T1000 (cell line): ENCODE measurements around the gene PIM3.

ENCODE experiments used
- DNase-seq: peaks from one replicate; lab custom pipeline; 2025; ENCODE audit warnings: mixed read lengths; lab: John Stamatoyannopoulos, UW

Gene PIM3

GRCh38 chr22:49928185-49928495 lies 32.4 kb upstream of the PIM3 start:
- no peak for DNase-seq

- DNase-seq, result no peak
These were observed 31.9 kb upstream of the PIM3 start for GRCh38 chr22:49928555-49929210.

GRCh38 chr22:49929211-49929979 lies 31.2 kb upstream of the PIM3 start:
- peak; percentile 35 for DNase-seq

- DNase-seq, result no peak
These were observed 30.5 kb upstream of the PIM3 start for GRCh38 chr22:49929994-49930575.

- no peak for DNase-seq
These were observed 29.8 kb upstream of the PIM3 start for GRCh38 chr22:49930596-49931412.

- DNase-seq, result no peak
These were observed 27.1 kb upstream of the PIM3 start for GRCh38 chr22:49933236-49934159.

- DNase-seq, result no peak
These were observed 26.2 kb upstream of the PIM3 start for GRCh38 chr22:49934160-49934890.

GRCh38 chr22:49934891-49935557 lies 25.5 kb upstream of the PIM3 start:
- DNase-seq, result no peak

- no peak for DNase-seq
These were observed 25.0 kb upstream of the PIM3 start for GRCh38 chr22:49935561-49935960.

GRCh38 chr22:49936018-49936972 lies 24.3 kb upstream of the PIM3 start:
- DNase-seq, result peak; percentile 60

- no peak for DNase-seq
These were observed 23.4 kb upstream of the PIM3 start for GRCh38 chr22:49936973-49937757.

- DNase-seq, result no peak
These were observed 22.6 kb upstream of the PIM3 start for GRCh38 chr22:49937758-49938564.

GRCh38 chr22:49938565-49939136 lies 21.9 kb upstream of the PIM3 start:
- no peak for DNase-seq

GRCh38 chr22:49941507-49942316 lies 18.9 kb upstream of the PIM3 start:
- no peak for DNase-seq

GRCh38 chr22:49942565-49943404 lies 17.8 kb upstream of the PIM3 start:
- DNase-seq, result no peak
